ENCODE measurements around the gene TEX2.

Gene TEX2

GRCh38 chr17:64149196-64149595 lies 113.9 kb downstream of the TEX2 start:
- DNase-seq (ENCODE audit: insufficient read length, low spot score) (no peak), FAIRE-seq (no peak)

GRCh38 chr17:64148699-64149098 lies 114.4 kb downstream of the TEX2 start:
- FAIRE-seq: no peak
- no peak for DNase-seq (ENCODE audit: insufficient read length, low spot score)

GRCh38 chr17:64148017-64148631 lies 114.9 kb downstream of the TEX2 start:
- DNase-seq (ENCODE audit: insufficient read length, low spot score) (no peak), FAIRE-seq (no peak)

GRCh38 chr17:64147110-64148016 lies 115.7 kb downstream of the TEX2 start:
- FAIRE-seq: no peak

GRCh38 chr17:64146418-64147109 lies 116.5 kb downstream of the TEX2 start:
- peak; percentile 61 for DNase-seq (ENCODE audit: insufficient read length, low spot score)
- peak; percentile 40 for FAIRE-seq

More at GRCh38 chr17:64147110-64148016, 115.7 kb downstream of the TEX2 start:
- no peak for DNase-seq (ENCODE audit: insufficient read length, low spot score)

GRCh38 chr17:64145751-64146417 lies 117.2 kb downstream of the TEX2 start:
- DNase-seq (ENCODE audit: insufficient read length, low spot score) (peak; percentile 98), FAIRE-seq (peak; percentile 92)

GRCh38 chr17:64145375-64145750 lies 117.7 kb downstream of the TEX2 start:
- FAIRE-seq (no peak), DNase-seq (ENCODE audit: insufficient read length, low spot score) (no peak)

GRCh38 chr17:64139542-64139941 lies 123.5 kb downstream of the TEX2 start:
- DNase-seq (ENCODE audit: insufficient read length, low spot score) (no peak), FAIRE-seq (no peak)

GRCh38 chr17:64138441-64138840 lies 124.6 kb downstream of the TEX2 start:
- FAIRE-seq (no peak), DNase-seq (ENCODE audit: insufficient read length, low spot score) (no peak)

GRCh38 chr17:64135000-64135399 lies 128.1 kb downstream of the TEX2 start:
- FAIRE-seq: no peak
- no peak for DNase-seq (ENCODE audit: insufficient read length, low spot score)

GRCh38 chr17:64134216-64134970 lies 128.7 kb downstream of the TEX2 start:
- no peak for FAIRE-seq

GRCh38 chr17:64133546-64134215 lies 129.4 kb downstream of the TEX2 start:
- FAIRE-seq (no peak), DNase-seq (ENCODE audit: insufficient read length, low spot score) (peak; percentile 82)

More at GRCh38 chr17:64134216-64134970, 128.7 kb downstream of the TEX2 start:
- no peak for DNase-seq (ENCODE audit: insufficient read length, low spot score)

- no peak for FAIRE-seq
Observed at GRCh38 chr17:64131606-64132270, 131.3 kb downstream of the TEX2 start.

GRCh38 chr17:64130559-64131001 lies 132.5 kb downstream of the TEX2 start:
- peak; percentile 55 for DNase-seq (ENCODE audit: insufficient read length, low spot score)
- peak; percentile 13 for FAIRE-seq

More at GRCh38 chr17:64131606-64132270, 131.3 kb downstream of the TEX2 start:
- DNase-seq (ENCODE audit: insufficient read length, low spot score): no peak

- DNase-seq (ENCODE audit: insufficient read length, low spot score) (peak; percentile 87), FAIRE-seq (peak; percentile 89)
Observed at GRCh38 chr17:64129765-64130558, 133.1 kb downstream of the TEX2 start, which contains the start of gene ERN1. Gene ERN1, minus strand, starts transcription at chr17:64130144. Its CDS starts 115 bp downstream, at chr17:64130029.

- DNase-seq (ENCODE audit: insufficient read length, low spot score): no peak
Observed at GRCh38 chr17:64129515-64129764, 133.6 kb downstream of the TEX2 start.

GRCh38 chr17:64128787-64129514 lies 134.1 kb downstream of the TEX2 start:
- FAIRE-seq: no peak
- DNase-seq (ENCODE audit: insufficient read length, low spot score): no peak

More at GRCh38 chr17:64129515-64129764, 133.6 kb downstream of the TEX2 start:
- no peak for FAIRE-seq

Data from HTR-8/SVneo (cell line).